Measurements from ENCODE around the gene KRT73.

GRCh38 chr12:52632656-52633055 lies 14.3 kb upstream of the KRT73 start:
- TF ChIP-seq EZH2 (IDR thresholded peaks at IDR 0.05; ENCODE audit: low read depth, unreplicated experiment), result no peak
- TF ChIP-seq, protein P1, sequence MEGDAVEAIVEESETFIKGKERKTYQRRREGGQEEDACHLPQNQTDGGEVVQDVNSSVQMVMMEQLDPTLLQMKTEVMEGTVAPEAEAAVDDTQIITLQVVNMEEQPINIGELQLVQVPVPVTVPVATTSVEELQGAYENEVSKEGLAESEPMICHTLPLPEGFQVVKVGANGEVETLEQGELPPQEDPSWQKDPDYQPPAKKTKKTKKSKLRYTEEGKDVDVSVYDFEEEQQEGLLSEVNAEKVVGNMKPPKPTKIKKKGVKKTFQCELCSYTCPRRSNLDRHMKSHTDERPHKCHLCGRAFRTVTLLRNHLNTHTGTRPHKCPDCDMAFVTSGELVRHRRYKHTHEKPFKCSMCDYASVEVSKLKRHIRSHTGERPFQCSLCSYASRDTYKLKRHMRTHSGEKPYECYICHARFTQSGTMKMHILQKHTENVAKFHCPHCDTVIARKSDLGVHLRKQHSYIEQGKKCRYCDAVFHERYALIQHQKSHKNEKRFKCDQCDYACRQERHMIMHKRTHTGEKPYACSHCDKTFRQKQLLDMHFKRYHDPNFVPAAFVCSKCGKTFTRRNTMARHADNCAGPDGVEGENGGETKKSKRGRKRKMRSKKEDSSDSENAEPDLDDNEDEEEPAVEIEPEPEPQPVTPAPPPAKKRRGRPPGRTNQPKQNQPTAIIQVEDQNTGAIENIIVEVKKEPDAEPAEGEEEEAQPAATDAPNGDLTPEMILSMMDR (conservative IDR thresholded peaks at IDR 0.05; ENCODE audit: low read depth in 2 of 2), result no peak
- TF ChIP-seq, protein P2, sequence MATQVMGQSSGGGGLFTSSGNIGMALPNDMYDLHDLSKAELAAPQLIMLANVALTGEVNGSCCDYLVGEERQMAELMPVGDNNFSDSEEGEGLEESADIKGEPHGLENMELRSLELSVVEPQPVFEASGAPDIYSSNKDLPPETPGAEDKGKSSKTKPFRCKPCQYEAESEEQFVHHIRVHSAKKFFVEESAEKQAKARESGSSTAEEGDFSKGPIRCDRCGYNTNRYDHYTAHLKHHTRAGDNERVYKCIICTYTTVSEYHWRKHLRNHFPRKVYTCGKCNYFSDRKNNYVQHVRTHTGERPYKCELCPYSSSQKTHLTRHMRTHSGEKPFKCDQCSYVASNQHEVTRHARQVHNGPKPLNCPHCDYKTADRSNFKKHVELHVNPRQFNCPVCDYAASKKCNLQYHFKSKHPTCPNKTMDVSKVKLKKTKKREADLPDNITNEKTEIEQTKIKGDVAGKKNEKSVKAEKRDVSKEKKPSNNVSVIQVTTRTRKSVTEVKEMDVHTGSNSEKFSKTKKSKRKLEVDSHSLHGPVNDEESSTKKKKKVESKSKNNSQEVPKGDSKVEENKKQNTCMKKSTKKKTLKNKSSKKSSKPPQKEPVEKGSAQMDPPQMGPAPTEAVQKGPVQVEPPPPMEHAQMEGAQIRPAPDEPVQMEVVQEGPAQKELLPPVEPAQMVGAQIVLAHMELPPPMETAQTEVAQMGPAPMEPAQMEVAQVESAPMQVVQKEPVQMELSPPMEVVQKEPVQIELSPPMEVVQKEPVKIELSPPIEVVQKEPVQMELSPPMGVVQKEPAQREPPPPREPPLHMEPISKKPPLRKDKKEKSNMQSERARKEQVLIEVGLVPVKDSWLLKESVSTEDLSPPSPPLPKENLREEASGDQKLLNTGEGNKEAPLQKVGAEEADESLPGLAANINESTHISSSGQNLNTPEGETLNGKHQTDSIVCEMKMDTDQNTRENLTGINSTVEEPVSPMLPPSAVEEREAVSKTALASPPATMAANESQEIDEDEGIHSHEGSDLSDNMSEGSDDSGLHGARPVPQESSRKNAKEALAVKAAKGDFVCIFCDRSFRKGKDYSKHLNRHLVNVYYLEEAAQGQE (IDR thresholded peaks at IDR 0.05; ENCODE audit: unreplicated experiment), result no peak
- TF ChIP-seq POLR2AphosphoS5 (IDR thresholded peaks at IDR 0.05; ENCODE audit: low read depth), result no peak
- TF ChIP-seq CREB1 (CRISPR knock-in tag; IDR thresholded peaks at IDR 0.05; ENCODE audit: low read depth), result no peak
- no peak for TF ChIP-seq JUNB (IDR thresholded peaks at IDR 0.05; ENCODE audit: unreplicated experiment)
- TF ChIP-seq ZNF114 (CRISPR knock-in tag; IDR thresholded peaks at IDR 0.05), result no peak
- TF ChIP-seq EZH2phosphoT487 (IDR thresholded peaks at IDR 0.05; ENCODE audit: unreplicated experiment), result no peak
- no peak for TF ChIP-seq STAT1 (IDR thresholded peaks at IDR 0.05; ENCODE audit: unreplicated experiment)
- TF ChIP-seq NANOG (IDR thresholded peaks at IDR 0.05; ENCODE audit: borderline replicate concordance), result no peak
- TF ChIP-seq, protein P3, sequence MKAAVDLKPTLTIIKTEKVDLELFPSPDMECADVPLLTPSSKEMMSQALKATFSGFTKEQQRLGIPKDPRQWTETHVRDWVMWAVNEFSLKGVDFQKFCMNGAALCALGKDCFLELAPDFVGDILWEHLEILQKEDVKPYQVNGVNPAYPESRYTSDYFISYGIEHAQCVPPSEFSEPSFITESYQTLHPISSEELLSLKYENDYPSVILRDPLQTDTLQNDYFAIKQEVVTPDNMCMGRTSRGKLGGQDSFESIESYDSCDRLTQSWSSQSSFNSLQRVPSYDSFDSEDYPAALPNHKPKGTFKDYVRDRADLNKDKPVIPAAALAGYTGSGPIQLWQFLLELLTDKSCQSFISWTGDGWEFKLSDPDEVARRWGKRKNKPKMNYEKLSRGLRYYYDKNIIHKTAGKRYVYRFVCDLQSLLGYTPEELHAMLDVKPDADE (IDR thresholded peaks at IDR 0.05), result no peak
- no peak for TF ChIP-seq ZNF331 (CRISPR knock-in tag; IDR thresholded peaks at IDR 0.05; ENCODE audit: low read depth)

Measured in GM23338 (cell line).